Fibroblast of peridontal ligament (primary cell): Measurements from ENCODE around the gene RTP3.

Experiments used
- DNase-seq: peaks from one replicate; pipeline ENCODE4 v3.0.0-alpha.2; 2010; ENCODE audit errors: extremely low read depth

RTP3 gene

GRCh38 chr3:46497556-46498265 lies at the start of gene RTP3:
RTP3 (plus strand) TSS chr3:46497976; CDS start chr3:46498063, 87 bp downstream.
- DNase-seq: no peak

GRCh38 chr3:46448721-46449120 lies 49.1 kb upstream of the RTP3 start:
- DNase-seq: no peak

- no peak for DNase-seq
Measured at GRCh38 chr3:46449755-46450552, 47.8 kb upstream of the RTP3 start.

- DNase-seq: no peak
Measured at GRCh38 chr3:46453526-46454208, 44.1 kb upstream of the RTP3 start.

- DNase-seq: no peak
Measured at GRCh38 chr3:46454209-46454595, 43.6 kb upstream of the RTP3 start.

- no peak for DNase-seq
Measured at GRCh38 chr3:46454606-46455005, 43.2 kb upstream of the RTP3 start.

GRCh38 chr3:46455231-46456115 lies 42.3 kb upstream of the RTP3 start:
- DNase-seq: no peak

- DNase-seq: no peak
Measured at GRCh38 chr3:46456118-46456517, 41.7 kb upstream of the RTP3 start.

GRCh38 chr3:46460051-46460450 lies 37.7 kb upstream of the RTP3 start:
- no peak for DNase-seq

- DNase-seq: peak; percentile 9
Measured at GRCh38 chr3:46462111-46462510, 35.7 kb upstream of the RTP3 start.

GRCh38 chr3:46462511-46462910 lies 35.3 kb upstream of the RTP3 start:
- DNase-seq: no peak

GRCh38 chr3:46463120-46463867 lies 34.5 kb upstream of the RTP3 start:
- DNase-seq: no peak

GRCh38 chr3:46463868-46464241 lies 33.9 kb upstream of the RTP3 start:
- DNase-seq: no peak

- no peak for DNase-seq
Measured at GRCh38 chr3:46464326-46465195, 33.2 kb upstream of the RTP3 start, which contains the start of gene LTF. LTF (minus strand) TSS chr3:46464905; CDS start chr3:46464867, 38 bp downstream.

GRCh38 chr3:46465196-46465520 lies 32.6 kb upstream of the RTP3 start:
- no peak for DNase-seq

- DNase-seq: peak; percentile 16
Measured at GRCh38 chr3:46466273-46466672, 31.5 kb upstream of the RTP3 start.

- no peak for DNase-seq
Measured at GRCh38 chr3:46466871-46467403, 30.8 kb upstream of the RTP3 start.

- DNase-seq: no peak
Measured at GRCh38 chr3:46467562-46467961, 30.2 kb upstream of the RTP3 start.

GRCh38 chr3:46468753-46469600 lies 28.8 kb upstream of the RTP3 start:
- no peak for DNase-seq
